Lower leg skin (tissue), 3 donors: ENCODE results near the gene B3GALT6.

Experiments used
- POLR2A ChIP-seq, 2 donors: fragments of 450-650 bp; IDR thresholded peaks; one replicate each; pipeline ENCODE4 v1.6.1; 2016 to 2017; ENCODE audit warnings: antibody characterized with exemption in 2 of 2, mild to moderate bottlenecking in 1 of 2, moderate library complexity in 1 of 2
- TF ChIP-seq, protein P1 (sequence below), 3 donors: fragments of 450-650 bp; IDR thresholded peaks; one replicate each; pipeline ENCODE4 v1.5.1; 2016; ENCODE audit warnings: antibody characterized with exemption in 3 of 3, mild to moderate bottlenecking in 3 of 3, moderate library complexity in 2 of 3

DNA sequence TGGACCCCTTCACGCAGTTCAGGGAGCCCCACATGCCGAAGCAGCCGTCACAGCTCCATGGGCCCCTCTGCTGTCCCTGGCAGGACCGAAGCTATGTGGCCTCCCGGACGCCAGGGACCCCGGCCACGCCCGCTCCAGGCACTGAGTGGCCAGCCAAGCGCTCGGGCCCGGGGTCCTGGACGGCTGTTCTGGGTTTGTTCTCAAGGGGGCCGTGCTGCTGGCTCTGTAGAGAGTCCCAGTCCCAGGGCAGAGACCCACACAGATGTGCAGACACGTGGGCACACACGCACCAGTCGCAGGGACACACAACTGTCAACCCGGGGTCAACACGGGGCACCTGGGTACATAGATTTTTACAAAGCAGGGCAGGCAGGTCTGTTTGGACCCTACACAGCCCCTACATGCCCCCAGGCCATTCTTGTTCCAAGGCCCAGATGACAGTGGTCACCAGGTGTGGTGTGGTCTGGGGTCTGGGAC lies 6.7 kb downstream of the B3GALT6 start:
- TF ChIP-seq, protein P1, sequence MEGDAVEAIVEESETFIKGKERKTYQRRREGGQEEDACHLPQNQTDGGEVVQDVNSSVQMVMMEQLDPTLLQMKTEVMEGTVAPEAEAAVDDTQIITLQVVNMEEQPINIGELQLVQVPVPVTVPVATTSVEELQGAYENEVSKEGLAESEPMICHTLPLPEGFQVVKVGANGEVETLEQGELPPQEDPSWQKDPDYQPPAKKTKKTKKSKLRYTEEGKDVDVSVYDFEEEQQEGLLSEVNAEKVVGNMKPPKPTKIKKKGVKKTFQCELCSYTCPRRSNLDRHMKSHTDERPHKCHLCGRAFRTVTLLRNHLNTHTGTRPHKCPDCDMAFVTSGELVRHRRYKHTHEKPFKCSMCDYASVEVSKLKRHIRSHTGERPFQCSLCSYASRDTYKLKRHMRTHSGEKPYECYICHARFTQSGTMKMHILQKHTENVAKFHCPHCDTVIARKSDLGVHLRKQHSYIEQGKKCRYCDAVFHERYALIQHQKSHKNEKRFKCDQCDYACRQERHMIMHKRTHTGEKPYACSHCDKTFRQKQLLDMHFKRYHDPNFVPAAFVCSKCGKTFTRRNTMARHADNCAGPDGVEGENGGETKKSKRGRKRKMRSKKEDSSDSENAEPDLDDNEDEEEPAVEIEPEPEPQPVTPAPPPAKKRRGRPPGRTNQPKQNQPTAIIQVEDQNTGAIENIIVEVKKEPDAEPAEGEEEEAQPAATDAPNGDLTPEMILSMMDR (IDR thresholded peaks at IDR 0.05): no peak
- TF ChIP-seq POLR2A (IDR thresholded peaks at IDR 0.05): no peak
